ENCODE measurements around the gene SLC29A3.

The SLC29A3 gene

DNA sequence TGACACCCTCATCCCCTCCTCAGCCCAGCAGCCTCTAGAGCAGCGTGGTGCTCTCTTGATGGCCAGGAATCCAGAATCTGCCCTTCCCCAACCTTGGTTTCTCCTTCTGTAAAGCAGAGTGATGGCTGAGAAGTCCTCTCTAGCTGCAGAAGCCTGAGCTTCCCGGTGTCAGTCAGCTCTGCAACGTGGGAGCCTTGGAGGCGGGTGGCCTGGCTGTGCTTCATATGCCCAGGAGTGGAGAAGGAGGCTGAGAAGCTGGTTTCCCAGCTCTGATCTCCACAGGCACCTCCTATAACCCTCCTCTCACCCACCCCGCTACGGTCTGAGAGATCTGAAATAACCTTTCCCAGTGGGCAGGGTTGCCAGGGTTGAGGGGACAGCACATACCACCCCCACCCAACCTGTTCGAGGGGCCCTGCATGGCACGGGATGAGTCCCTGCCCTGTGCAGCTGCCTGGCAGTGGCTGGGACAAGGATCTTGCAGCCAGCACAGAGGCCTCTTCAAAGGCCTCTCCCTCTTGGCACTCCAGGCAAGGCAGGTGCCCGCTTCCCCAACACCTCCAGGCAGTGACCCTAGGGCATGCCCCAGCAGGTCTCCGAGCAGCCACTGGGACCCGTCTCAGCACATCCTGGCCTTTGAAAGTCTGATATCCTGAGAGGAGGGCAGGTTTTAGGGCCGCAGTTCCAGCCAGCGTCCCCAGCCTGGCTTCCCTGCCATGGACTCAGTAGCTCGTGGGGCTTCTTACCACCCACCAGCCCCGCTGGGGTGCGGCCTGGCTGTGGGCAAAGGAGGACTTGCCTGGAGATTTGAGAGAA, 18.3 kb upstream of the SLC29A3 start:
- DNase-seq (ENCODE audit: low spot score) = no peak

DNA sequence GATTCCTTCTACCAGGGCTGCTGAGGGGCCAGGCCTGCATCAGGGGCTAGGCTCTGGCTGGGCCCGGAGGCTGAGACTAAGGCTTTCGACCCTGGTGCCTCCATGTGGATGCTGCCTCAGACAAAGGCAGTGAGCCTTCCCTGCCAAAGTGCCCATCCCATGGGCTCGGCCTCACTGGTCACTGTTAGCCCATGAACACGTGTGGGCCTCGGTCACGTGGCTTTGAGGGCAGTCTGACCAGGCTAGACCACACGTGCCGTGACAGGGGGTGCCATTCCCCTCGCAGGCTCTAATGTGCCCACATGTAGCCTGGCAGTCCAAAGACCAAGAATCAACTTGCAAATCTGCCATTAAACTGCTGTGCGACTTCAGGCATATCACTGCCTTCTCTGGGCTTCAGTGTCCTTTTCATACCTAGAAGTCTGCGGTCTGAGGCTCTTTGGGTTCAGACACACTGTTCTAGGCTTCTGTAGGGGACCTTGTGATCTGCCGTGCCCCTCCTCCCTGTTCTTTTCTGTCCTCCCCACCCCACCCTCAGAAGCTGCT, 17.6 kb upstream of the SLC29A3 start:
- no peak for DNase-seq (ENCODE audit: low spot score)

DNA sequence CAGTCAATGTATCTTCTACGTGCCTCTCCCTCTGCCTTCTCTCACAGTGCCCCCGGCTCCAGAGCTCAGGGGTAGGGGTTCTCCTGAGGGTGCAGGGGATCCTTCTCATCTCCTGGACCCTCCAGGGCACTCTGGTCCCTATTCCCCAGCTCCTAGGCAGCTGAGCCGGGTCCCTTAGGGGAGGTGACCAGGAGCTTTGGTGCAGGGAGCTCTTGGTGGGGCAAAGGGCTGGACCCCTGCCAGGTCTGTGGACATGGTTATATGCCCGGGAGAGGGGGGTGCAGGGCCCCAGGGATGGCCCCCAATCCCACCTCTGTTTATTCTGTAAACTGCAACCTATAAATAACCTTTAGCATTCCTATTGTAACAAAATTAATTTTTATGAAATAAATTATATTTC, 16.6 kb upstream of the SLC29A3 start:
- no peak for DNase-seq (ENCODE audit: low spot score)

DNA sequence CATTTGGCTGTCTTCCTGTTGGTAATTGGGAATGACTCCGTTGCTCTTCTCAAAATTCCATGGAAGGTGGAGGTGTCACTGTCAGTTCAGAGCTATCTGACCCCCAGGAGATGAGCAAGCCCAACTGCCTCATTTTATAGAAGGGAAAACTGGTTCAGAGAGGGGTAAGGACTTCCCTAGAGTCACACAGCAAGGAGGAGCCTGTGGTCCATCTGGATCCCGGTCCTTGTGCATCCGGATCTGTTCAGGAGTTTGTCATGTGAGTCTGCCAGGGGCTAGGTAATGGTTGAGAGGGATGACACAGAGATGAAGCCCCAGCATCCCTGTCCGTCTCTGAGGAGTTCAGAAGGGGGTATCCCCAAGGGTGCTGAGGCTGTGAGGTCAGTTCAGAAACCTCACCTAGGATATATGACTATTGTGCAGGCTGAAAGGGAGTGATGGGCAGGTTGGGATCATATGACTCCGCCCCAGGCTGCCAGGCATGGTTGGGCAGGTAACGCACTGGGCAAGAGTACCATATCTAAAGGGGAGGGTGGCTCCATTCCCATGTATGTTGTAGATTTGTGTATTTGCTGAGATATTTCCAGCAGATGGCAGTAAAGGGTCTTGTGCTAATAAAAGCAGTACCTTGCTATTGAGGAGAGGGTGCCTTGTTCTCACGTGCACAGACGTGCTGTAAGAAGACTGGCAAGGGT, 16.0 kb upstream of the SLC29A3 start:
- DNase-seq (ENCODE audit: low spot score) = peak; percentile 32

DNA sequence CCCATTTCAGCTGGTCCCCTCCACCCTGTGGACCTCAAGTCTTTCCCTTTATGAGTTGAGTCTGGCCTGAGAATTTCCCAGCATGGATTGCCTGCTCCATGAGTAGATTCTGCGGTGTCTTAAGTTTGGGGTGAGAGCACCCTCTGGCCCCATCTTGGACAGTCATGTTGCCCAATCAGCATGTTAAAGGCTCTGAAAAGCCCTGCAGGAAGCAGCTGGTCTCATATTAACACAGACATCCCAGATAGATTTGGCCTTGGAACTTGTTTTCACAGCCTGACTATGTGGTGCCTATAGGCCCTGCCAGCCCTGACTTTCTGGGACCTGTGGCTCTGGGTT, 15.5 kb upstream of the SLC29A3 start:
- DNase-seq (ENCODE audit: low spot score) = no peak

DNA sequence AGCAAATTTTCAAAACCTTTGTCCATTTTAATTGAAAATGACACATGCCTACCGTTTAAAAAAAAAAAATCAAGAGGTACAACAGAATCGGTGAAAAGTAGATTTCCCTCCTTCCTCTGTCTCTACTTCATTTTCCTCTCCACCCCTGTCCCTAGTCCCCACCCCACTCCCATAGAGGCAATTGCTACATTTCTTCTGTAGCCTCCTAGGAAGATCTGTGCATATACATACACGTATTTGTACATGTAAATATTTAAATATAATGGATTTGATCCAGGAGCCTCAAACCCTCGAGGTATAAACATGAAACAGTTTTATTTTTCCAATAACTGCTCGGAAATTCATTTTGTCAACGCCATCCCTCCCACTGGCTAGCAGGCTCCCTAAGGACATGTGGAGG, 14.1 kb upstream of the SLC29A3 start:
- DNase-seq (ENCODE audit: low spot score) = no peak

DNA sequence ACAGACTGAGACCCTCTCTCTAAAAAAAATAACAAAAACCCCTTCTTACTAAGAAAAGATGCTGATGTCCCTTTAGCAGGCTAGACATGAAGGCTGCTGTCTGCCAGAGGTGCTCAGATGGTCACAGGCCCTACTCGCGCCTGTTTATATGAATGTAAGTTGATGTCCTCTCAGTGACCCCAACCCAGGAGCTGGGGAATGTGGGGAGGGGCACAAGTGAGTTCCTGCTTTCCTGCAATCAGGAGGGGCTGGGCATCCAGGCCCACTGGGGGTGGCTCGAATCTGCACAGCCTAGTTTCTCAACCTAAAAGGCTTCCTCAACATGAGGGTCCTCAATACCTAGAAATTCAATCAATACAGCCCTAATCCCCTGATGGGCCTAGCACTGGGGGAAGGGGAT, 12.1 kb upstream of the SLC29A3 start:
- DNase-seq (ENCODE audit: low spot score) = no peak

DNA sequence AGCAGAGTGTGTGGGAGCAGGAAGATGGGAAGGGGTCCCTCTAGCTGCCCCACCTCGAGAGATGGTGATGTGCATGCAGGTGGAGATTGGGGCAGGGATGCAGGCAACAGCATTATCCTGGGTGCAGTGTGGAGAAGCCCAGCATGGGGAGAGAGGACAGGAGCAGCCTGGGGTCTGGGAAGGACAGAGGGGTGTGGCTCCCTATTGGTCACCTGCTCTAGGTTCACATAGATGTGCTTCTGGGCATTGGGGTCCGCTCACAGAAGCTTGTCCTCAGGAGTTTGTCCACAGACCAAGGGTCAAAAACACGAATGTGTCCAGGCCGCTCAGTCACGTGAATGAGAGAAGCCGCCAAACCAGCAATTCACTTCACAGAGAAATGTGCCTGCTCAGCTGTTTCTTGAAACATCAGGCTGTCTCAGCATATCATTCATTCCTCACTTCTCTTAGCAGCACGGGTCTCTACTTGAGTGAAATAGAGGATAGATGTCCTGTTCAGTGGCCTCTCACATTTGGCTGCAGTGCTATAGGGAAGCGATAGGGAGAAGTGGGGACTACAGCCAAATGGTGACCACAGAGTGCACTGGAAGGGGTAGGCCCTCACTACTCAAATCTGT, 11.5 kb upstream of the SLC29A3 start:
- no peak for DNase-seq (ENCODE audit: low spot score)

DNA sequence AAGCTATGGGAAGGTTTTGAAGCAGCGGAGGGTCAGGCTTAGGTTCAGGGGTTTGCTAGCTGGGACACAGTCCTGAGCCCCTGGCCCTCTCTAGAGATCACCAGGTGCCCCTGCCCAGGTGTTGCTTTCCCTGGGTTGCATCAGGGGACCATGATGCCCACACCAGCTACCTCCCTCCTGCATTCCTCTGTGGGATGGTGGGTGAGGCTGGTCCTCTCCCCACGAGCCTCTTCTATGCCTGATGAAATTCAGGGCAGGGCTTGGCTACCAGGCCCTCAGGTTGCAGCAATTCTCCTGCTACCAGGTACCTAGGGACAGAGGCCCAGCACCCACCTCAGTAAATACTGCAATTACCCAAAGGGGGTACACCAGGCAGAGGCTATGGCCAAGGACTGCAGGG, 10.8 kb upstream of the SLC29A3 start:
- DNase-seq (ENCODE audit: low spot score) = no peak

DNA sequence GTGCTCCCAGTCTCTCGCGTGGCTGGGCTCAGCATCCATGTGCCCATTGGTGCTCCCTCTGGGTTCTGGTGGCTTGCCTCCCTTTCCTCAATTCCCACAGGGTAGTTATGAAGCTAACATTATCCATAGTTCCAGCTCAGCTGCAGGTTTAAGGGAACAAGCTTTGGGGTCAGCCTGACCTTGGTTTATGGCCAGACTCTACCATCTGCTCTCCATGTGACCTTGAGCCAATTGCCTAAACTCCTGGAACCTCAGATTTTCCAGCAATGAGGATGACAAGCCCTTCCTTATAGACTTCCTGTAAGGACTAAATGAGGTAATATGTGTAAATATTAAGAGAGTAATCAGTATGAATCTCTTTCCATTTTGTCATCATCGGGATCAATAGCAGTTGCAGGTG, 10.1 kb upstream of the SLC29A3 start:
- DNase-seq (ENCODE audit: low spot score) = no peak

DNA sequence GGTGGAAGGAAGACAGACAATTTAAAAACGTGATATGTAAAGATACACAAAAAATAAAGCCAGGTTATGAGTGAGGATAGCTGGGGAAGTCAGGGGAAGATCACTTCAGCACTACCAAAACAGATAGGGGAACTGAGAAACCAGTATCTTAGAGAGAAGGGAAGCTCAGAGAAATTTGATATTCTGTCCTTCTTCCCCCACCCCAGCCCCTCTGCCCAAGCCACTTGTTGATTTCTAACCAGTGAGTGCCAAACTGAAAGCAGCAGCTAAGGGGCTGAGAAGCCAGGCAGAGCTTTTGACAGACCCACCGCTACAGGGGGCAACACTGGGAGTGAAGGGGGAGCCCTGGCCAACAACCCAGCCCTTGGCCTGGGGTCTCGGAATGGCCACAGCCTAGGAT, 9.1 kb upstream of the SLC29A3 start:
- no peak for DNase-seq (ENCODE audit: low spot score)

DNA sequence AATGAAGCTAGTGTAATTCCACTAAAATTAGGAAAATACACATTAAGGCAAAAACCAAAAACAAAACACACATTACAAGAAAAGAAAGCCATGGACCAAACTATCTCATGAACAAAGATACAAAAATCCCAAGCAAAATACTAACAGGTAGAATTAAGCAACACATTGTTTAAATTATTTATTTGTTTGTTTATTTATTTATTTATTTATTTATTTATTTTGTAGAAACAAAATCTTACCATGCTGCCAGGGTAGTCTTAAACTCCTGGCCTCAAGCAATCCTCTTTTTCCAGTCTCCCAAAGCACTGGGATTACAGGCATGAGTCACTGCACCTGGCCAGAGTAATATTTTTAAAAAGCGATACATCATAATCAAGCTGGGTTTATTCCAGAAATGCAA, 6.8 kb upstream of the SLC29A3 start:
- DNase-seq (ENCODE audit: low spot score) = no peak

DNA sequence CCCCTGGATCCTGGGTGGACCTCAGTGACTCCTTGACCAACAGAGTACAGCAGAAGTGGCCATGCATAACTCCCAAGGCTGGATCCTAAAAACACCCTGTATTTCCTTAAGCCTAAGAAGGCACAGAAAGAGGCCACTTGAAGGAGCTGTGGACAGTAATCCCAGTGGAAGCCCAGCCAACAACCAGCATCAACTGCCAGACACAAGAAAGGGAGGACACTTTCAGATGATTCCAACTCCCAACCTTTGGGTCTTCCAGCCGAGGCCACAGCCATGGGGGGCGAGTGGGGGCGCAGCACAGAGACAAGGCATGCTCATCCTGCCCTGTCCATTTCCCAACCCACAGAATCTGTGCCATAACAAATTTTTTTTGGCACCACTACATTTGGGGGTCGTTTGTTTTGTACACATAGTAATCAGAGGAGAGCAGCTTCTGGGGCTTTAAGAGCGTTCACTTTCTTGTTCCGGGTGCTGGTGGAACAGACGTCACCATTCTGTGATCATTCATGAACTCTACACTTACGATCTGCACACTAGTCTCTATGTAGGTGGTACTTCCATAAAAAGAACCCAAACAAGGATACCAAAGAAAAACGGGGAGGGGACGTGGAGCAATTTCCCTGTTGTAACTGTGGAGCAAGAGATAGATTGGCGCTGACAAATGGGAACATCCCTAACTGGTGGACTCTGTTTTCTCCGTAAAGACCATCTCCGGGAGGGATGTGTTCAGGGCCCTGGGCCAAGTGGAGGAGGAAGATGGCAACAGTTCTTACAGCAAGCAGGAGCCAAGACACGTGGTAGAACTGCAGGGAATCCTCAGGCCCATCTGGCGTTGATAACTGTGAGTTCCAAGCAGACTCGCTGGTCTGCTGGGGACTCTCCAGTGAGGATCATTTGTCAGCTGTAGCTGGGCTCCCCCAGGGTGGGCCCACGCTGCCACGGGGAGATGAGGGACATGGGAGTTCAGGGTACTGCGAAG, 6.0 kb upstream of the SLC29A3 start:
- no peak for DNase-seq (ENCODE audit: low spot score)

DNA sequence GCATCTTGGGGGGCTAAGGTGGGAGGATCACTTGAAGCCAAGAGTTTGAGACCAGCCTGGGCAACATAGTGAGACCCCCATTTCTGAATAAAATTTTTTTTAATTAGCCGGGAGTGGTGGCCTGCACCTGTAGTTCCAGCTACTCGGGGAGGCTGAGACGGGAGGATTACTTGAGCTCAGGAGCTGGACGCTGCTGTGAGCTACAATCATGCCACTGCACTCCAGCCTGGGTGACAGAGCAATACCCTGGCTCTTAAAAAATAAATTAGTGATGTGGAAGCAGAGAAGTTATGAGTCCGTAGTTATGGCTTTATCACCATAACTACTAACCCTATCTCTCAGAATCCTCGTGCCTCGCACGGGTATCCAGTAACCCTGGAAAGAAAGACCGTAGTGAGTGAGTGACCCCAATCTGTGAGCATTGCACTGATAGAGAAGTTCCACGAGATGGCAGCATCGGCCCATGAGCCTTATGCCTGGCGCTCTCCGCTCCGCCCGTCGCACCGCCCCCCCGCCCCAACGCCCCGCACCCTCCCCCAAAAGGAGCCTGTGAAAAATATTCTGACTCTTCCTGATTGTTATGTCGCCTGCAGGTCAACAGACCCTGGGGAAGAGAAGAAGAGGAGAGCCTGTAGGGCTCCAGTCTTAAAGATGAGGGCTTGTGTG, 4.9 kb upstream of the SLC29A3 start:
- DNase-seq (ENCODE audit: low spot score) = peak; percentile 45

DNA sequence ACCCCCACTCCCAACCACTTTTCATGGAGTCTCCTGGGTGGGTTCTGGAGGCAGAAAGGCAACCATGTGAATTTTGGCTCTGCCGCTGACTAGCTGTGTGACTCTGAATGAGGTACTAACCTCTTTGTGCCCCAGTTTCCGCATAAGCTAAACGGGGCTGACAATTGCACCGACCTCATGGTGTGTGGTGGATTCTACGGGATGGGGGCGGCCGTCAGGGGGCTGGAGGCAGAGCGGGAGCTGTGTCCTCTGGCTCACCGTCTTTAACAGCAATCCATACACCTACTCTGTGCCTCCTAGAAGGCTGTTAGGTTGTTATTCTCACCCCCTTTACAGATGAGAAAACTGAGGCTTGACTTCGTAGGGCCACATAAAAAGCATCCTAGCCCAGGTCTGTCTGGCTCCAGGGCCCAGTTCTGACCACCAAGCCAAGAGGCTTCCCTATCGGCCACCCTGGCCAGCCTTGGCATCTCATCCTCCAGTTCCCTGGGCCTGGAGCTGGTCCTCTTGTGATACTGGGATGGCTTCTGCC, 4.3 kb upstream of the SLC29A3 start:
- no peak for DNase-seq (ENCODE audit: low spot score)

DNA sequence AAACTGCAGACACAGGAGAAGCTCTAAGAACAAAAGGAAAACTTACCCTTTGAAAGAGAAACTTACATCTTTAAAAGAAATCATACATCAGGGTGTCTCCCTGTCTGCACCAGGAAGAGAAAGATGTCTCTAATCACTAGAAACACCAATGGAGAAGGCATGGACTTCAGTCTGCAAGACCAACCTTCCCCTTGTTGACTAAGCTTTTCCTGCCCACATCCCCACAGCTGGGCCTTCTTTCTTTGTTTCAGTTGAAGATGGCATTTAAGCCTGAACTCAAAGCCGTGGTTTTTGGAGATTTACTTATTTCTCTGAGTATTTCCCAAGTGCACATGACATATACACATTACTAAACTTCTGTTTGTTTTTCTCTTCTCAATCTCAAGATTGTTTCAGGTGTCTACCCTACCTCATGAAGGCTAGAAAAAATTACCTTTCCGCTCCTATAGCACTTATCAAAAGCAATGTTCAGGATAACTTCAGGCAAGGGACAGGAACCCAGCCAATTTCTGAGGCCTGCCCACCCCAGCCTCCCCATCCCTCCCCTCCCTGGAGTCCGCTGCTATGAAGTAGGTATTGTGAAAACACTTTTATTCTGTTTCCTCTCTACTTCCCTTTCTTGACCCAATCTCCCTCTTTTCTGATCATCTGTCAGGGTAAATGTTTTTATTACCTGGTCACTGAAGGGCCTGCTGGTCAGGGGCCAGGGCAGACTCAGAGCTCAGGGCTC, 2.8 kb upstream of the SLC29A3 start:
- no peak for DNase-seq (ENCODE audit: low spot score)

DNA sequence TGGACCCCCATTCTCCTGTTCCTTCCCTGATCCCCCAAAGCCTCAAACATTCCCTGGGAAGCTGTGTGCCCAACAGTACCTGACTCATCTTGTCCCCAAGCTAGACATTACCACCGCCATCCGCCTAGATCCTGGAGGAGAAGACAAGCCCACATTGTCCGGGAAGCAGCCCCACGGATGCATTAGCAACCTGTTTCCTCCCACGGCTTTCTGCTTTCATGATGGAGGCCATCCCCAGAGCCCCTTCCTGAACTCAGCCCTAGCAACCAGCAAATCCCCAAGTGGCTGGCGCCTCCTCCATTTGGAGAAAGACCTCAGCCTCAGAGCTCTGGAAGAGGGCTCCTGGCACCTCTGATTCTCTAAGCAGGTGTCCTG, 2.3 kb upstream of the SLC29A3 start:
- no peak for DNase-seq (ENCODE audit: low spot score)

DNA sequence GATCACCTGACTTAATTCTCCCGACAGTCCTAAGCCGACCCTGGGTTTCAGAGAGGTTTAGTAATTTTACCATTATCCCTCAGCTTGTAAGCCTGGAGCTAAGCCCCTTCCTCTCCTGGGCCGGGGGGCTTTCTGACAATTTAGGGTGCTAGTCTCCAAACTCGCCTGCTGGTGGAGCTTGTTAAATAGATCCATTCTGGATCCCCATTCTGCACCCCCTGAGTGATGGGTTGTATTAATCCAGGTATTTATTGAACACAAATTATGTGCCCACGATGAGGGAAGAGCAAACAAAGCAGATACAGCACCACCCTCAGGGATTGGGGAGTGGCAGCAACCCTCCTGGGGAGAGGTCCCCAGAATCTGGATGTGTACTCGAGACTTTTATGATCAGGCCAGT, 1.3 kb upstream of the SLC29A3 start:
- no peak for DNase-seq (ENCODE audit: low spot score)

DNA sequence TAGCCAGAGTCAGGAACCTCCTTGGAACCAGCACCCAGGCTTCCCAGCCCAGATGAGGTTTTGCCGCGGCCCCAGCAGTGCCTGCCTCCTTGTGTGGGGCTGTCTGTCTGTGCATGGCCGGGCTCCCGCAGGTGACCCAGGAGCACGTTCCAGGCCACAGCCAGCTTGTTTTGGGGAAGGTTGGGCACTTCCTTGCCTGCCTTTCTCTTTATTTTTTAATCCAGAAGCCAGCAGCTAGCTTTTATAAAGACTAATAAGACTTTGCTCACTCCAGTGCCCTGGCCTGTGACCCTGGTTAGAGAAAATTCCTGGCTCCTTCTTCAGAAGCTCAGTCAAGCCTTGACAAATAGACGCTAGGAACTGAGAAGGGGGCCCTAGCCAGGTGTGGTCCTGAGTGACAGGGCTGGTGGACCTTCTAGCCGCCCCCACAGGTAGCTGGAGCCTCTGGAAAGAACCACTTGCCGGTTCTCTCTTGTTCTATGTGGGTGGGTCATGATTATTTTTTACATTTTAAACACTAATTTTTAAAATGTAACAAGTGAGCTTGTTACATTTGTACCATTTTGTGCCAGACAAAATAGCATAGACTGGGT, 837 bp downstream of the SLC29A3 start:
- no peak for DNase-seq (ENCODE audit: low spot score)

DNA sequence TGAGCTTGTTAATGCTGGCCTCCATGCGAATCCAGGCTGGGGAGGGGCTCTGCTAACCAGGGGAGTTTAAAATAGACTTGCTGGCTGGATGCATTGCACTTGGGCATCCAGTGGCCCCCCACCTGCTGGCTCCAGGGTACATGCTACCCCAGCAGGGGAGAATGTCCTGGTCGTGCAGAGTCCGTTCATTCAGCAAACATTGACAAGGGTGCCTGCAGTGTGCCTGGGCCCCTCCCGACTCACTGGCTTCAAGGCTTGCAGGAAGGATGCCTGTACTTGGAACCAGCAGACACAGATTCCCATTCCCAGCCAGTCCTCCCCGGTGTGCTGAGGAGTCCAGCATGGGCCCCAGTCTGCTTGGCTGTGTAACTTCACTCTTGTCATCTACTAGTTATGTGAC, 1.5 kb downstream of the SLC29A3 start:
- DNase-seq (ENCODE audit: low spot score) = no peak
